NOMO-1 (cell line): ENCODE data around the gene KLRK1.
"Not testable (repeated sequence)": the region's sequence is repeated elsewhere in the genome, so short reads cannot be mapped to it uniquely, and the experiment has no call there.

Source experiments
- DNase-seq, 2 experiments: peaks; one replicate each; lab custom pipeline; 2025; ENCODE audit not compliant: unreplicated experiment in 2 of 2; lab: John Stamatoyannopoulos, UW

Gene KLRK1

DNA sequence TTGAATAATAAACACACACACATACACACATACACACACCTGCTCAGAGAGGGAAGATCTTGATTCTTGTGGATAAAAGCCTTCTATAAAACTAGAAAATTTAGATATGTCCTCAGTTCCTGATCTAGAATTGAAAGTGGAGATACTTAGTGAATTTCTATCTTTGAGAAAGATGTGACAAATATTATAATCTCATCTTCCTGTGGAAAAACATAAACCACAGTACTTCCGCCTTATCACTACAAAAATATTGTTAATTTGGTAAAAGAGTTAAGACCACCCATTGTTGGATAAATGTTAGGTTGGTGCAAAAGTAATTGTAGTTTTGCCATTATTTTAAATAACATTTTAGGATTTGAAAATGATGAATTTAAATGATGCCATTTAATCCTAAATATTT is at the start of gene KLRK1:
TSS of gene KLRK1 (minus strand) at position 138 of the 400 bp plus-strand sequence. CDS start 1,231 bp downstream, outside the sequence.
- no peak for DNase-seq

DNA sequence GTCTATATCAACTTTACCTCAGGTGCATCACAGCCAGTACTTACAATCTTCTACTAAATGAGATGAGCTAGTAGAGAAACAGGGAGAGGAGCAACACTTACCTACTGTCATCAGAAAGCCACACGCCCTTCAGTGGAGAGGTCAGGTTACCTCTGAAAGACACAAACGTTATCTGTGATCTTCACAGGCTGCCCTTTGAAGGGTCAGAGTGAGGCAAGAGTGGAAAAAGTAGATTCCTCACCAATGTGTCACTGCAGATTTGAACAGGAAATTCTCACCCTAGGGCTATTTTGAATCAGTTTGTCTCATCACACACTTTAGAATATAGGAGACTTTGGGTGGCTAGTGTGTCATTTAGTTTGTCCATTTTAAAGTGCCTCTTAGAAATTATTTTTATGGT is 47.8 kb upstream of the KLRK1 start:
- DNase-seq: not testable (repeated sequence)

DNA sequence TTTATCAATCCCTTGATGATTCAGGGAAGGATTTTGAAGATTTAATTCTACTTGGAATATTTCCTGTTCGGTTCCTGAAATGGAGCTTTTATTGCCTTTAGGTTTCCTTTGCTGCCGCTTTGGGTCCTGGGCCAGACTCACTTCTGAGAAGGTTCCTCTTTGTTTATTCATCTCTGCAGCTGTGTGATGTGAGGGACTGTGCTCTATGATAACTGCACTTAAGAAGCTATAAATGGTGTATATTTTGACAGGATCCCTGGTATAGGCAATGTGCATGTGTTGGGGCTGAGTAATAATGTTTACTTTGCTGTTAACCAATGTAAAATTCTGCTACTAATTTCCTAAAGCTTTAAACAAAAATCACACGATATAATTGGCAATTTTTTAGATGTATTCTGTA is 46.0 kb upstream of the KLRK1 start, which contains the start of gene KLRC2:
TSS of gene KLRC2 (minus strand) at position 195 of the 400 bp plus-strand sequence. CDS start at position 171, 24 bp downstream.
- peak; percentile 6 to 18 for DNase-seq

DNA sequence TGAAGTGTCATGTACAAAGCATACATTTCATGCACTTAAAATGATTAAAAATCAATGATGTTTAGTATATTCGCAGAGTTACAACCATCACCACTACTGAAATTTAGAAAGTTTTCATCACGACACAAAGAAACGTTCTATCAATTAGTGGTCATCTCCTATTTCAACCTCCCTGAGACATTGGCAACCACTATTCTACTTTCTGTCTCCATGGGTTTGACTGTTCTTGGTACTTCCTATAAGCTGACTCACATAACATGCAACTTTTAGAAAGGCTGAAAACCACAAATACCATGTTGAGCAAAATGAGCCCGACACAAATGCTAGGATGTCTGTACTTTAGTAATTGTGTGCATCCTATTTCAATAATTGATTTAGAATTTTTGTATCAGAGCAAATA is 40.8 kb upstream of the KLRK1 start:
- peak in 1 of 2 experiments; percentile 15 for DNase-seq

DNA sequence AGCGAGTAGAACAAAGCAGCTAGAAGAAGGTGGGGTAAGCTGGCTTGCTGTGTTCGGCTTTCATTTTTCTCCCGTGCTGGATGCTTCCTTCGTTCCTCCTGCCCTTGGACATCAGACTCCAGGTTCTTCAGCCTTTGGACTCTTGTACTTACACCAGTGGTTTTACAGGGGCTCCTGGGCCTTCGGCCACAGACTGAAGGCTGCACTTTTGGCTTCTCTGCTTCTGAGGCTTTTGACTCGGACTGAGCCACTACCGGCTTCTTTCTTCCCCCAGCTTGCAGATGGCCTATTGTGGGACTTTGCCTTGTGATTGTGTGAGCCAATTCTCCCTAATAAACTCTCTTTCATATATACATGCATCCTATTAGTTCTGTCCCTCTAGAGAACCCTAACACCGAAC is 36.1 kb upstream of the KLRK1 start:
- DNase-seq: not testable (repeated sequence)

DNA sequence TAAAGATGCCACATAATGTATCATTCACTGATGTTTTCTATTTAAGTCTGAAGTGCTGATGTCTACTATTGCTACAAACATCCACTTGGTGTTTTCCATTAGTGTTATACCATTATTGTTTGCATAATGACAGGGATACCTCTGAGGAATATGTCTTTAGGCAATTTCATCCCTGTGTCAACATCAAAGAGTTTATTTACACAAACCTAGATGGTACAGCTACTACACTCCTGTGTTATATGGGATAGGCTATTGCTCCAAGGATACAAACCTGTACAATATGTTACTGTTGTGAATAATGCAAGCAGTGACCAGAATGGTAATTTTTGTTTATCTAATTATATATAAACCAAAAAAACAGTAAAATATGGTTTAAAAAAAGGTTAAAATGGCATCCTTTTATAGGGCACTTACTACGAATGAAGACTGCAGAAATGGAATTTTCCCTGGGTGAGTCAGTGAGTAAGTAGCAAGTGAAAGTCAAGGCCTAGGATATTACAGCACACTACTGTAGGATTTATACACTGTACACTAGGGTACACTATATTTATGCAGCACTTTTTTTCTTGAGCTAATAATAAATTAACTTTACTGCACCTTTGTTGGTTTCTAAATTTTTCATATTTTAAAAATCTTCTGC is 34.5 kb upstream of the KLRK1 start:
- not testable (repeated sequence) for DNase-seq

DNA sequence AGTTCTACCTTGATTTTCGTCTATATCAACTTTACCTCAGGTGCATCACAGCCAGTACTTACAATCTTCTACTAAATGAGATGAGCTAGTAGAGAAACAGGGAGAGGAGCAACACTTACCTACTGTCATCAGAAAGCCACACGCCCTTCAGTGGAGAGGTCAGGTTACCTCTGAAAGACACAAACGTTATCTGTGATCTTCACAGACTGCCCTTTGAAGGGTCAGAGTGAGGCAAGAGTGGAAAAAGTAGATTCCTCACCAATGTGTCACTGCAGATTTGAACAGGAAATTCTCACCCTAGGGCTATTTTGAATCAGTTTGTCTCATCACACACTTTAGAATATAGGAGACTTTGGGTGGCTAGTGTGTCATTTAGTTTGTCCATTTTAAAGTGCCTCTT is 32.3 kb upstream of the KLRK1 start:
- DNase-seq: not testable (repeated sequence)

DNA sequence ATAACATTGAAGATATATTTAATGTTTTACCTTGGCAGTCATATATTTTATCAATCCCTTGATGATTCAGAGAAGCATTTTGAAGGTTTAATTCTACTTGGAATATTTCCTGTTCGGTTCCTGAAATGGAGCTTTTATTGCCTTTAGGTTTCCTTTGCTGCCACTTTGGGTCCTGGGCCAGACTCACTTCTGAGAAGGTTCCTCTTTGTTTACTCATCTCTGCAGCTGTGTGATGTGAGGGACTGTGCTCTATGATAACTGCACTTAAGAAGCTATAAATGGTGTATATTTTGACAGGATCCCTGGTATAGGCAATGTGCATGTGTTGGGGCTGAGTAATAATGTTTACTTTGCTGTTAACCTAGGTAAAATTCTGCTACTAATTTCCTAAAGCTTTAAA is 30.5 kb upstream of the KLRK1 start, which contains the start of gene KLRC3:
TSS of gene KLRC3 (minus strand) at position 262 of the 400 bp plus-strand sequence. CDS start at position 217, 45 bp downstream.
- DNase-seq: not testable (repeated sequence)

DNA sequence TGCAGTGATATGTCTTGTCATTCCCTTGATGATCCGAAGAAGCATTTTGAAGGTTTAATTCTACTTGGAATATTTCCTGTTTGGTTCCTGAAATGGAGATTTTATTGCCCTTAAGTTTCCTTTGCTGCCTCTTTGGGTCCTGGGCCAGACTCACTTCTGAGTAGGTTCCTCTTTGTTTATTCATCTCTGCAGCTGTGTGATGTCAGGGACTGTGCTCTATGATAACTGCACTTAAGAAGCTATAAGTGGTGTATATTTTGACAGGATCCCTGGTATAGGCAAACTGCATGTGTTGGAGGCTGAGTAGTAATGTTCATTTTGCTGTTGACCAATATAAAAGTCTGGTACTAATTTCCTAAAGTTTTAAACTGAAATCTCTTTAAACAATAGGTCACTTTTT is 19.6 kb upstream of the KLRK1 start, which contains the start of gene KLRC4:
TSS of gene KLRC4 (minus strand) at position 366 of the 400 bp plus-strand sequence. CDS start at position 184, 182 bp downstream.
- DNase-seq: peak in 1 of 2 experiments; percentile 18

DNA sequence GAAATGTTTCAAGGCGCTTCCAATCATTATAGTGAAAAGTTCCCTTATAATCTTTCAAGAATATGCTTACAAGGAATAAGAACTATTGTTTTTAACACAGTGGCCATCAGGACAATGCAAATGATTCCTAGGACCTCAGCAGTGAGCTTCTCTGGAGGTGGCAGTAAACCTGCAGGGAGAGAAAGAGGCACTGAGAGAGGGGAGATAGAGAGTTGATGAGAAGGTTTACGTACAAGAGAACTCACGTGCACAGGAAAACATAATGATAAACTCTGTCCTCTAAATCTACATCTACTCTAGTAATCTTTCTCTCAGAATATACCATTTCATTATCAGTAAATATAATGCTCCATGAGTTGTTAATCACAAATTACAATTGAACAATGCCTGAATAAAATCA is 19.0 kb upstream of the KLRK1 start:
- no peak for DNase-seq

DNA sequence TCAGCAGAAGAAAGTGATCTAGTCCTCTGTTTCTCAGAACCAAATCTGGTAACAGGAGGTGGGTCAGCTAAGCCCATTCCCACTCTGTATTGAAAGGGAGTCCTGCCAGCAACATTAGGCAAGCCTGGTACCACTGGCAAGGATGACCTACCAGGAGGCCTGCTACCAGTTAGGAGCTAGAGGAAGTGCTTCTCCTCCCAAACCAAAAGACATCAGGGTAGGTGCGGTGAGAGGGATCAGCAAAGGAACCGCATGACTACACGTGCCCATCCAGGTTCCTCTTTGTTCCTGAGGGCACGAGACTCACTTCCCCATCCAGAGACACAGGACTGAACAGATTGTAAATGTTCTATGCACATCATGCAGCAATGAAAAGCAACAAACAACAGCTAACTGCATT is 16.9 kb upstream of the KLRK1 start:
- DNase-seq: peak; percentile 65 to 82

DNA sequence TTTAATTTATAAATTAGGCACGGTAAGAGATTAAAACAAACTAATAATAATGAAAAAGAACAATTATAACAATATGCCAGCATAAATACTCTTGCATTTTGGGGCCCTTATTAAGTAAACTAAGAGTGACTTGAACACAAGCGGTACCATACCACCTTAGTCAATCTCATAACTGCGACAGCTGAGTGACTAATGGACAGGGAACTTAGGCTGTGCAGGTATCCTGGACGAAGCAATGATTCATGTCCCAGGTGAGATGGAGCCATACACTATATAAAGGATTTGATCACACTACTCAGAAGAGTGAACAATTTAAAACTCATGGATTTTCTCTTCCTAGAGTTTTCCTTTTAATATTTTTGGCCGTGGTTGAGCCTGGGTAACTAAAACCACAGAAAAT is 15.5 kb upstream of the KLRK1 start:
- no peak for DNase-seq

DNA sequence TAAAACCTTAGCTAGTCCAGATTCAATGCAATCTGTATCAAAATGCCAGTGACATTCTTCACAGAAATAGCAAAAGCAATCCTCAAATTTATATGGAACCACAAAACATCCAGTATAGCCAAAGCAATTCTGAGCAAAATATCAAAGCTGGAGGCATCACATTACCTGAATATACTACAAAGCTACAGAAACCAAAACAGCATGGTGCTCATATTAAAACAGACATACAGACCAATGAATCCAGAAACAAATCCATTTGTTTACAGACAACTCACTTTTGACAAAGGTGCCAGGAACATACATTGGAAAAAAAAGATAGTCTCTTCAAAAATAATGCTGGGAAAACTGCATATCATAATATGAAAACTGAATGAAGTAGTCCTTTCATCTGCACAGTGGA is 15.0 kb upstream of the KLRK1 start:
- DNase-seq: no peak

DNA sequence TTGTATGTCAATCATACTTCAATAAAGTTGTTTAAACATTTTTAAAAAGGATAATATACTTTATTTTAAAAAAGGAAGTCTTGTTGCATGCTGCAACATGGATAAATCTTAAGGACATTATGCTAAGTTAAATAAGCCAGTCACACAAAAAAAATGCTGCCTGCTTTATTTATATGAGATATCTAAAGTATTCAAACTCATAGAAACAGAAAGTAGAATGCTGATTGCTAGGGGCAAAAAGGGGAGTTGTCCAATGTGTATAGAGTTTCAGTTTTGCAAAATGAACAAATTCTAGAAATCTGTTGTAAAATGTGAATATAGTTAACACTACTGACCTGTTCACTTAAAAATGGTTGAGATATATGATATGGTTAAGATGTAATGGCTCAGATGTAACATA is 11.0 kb upstream of the KLRK1 start:
- no peak for DNase-seq

DNA sequence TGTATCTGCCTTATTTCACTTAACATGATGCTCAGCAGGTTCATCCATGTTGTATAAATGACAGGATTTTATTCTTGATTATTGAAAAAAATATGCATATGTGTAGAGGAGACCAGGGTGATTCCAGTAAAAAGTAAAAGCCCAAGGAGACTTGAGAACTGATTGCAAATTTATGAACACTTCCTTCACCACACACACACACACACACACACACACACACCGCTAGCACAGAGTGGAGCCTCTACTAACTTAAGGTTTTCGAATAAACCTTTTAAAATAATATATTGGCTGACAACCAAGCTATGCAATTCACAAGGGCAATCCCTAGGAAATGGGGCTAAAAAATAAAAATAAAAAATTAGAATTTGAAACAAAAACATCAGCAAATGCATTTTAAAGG is 8.3 kb upstream of the KLRK1 start:
- no peak for DNase-seq

DNA sequence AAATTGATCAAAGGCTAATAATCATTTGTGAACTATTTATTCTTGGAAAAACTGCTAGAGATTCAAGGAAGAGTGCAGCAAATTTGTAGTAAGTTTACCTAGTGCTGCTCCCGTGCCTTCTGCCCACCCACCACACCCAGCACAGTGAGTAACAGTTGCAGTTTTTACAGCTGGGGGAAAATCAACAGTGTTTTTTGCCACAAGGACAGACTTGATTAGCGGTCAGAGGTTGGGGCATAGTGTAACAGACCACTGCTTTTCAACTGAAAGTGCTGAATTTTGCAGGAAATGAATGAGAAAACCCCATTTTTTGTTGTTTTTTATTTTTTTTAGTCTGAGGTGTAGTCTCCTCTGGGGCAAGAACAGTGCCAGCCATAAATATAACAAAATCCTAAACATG is 7.5 kb upstream of the KLRK1 start:
- no peak for DNase-seq

DNA sequence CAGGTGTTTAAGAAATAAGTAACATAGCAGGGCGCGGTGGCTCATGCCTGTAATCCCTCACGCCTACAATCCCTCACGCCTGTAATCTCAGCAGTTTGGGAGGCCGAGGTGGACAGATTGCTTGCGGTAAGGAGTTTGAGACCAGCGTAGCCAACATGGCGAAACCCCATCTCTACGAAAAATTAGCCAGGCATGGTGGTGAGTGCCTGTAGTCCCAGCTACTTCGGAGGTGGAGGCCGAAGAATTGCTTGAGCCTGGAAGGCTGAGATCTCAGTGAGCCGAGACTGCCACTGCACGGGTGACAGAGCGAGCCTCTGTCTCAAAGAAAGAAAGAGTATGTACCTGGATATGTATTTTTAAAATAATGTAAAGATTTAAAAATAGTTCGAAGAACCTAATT is 6.3 kb upstream of the KLRK1 start:
- not testable (repeated sequence) for DNase-seq

DNA sequence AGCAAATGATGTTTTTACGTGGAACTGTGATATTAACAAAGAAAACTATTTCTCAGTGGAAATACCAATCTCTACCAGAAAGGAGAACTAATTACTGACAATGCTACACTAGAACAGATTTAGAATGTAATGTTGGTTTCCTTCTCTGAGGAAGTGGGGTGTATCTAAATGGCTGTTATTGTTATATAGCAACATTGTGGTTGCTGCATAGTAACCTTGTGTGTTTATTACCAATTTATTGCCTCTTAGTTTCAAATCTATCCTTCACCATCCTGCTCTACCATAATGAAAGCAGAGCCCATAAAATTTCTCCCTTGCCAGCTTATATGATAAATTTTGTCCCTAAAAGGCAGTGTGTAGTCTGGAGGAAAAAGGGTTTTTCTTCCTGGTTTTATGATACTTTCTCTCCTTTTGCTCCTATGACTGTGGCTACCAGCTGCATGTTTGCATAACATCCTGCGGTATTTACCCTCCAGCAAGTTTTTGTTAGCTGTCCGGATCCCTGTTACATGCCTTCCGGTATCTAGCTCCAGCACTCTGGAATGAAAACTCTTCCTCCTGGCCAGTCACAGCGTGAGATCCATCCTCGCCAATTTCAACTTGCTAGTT is 5.7 kb upstream of the KLRK1 start:
- DNase-seq: peak; percentile 68 to 97

DNA sequence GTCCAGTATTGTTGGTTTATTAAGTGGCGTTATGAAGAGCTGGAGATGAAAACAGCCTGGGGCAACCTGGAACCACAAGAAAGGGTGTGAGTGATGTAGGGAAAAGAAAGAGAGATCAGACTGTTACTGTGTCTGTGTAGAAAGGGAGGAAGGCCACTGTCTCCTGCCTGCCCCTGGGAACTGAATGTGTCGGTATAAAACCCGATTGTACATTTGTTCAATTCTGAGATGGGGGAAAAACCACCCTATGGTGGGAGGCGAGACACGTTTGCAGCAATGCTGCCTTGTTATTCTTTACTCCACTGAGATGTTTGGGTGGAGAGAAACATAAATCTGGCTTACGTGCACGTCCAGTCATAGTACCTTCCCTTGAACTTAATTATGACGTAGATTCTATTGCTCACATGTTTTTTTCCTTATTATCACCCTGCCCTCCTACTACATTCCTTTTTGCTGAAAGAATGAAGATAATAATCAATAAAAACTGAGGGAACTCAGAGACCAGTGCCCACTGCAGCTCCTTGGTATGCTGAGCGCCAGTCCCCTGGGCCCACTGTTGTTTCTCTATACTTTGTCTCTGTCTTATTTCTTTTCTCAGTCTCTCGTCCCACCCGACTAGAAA is 4.8 kb upstream of the KLRK1 start:
- DNase-seq: not testable (repeated sequence)

DNA sequence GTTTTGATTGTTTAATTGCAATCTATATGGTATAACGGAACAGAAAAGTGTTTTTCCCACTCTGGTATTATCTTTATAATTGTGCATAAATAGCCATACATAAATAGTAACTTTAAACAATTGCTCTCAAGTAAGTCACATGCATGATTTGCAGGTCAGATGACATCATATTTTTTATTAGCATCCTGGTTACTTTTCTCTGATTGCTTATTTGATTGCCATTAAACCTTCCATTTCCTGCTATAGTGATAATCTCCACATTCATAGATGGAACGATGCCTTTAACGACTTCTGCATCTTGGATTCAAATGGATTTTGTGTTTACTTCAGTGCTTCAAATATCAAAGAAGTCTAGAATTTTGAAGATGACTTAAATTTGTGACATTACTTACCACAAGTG is 3.5 kb upstream of the KLRK1 start:
- no peak for DNase-seq

DNA sequence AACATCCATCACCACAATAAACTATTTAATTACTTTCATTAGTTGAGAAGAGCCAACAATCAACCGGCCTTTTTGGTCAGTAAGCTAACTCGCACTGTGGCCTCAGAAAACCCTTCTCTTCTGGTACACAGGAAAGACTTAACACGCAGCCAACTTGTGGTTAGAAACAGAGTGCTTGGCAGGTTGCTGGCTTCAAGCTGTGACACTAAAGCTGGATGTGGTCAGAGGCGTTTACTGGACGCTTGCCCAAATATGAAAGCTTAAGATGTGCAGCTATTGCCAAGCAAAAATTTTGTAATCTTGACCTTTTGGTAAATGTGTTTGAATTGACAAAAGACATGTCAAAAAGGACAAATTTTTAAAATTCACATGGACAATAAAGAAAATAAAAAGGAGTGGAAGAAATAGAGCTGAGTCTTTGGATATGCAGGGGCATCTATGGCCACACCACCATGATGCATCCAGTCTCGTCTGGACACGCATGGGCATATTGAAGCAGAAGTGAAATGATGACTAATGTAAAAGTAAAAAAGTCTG is 2.6 kb upstream of the KLRK1 start:
- DNase-seq: peak; percentile 71 to 86
